AG04450 (cell line): Measurements from ENCODE around the gene ARHGAP26. TPM values are rescaled to one million over a fixed set of nuclear protein-coding genes. Genes with fewer than 3 reads are reported as not detected.

Source experiments
- CTCF ChIA-PET: fragments of 300-600, 350-600 bp; formaldehyde crosslinking; extraction: SDS; loops from one replicate; lab custom pipeline; 2022; ENCODE audit warnings: antibody characterized with exemption, inconsistent platforms; lab: Charles Lee
- POLR2A ChIA-PET: fragments of 350-600 bp; formaldehyde crosslinking; extraction: SDS; loops from one replicate; lab custom pipeline; 2021; ENCODE audit warnings: antibody characterized with exemption, inconsistent platforms; lab: Yijun Ruan, JAX
- DNase-seq: peaks from one replicate; pipeline ENCODE4 v3.0.0-alpha.2; 2011; ENCODE audit warnings: low read depth, low spot score
- H3K27ac ChIP-seq: one replicate; pipeline ENCODE4 v1.5.1; 2012; ENCODE audit warnings: low read depth, low read length, control low read depth
- H3K27me3 ChIP-seq: one replicate; pipeline ENCODE4 v1.6.0; 2012; ENCODE audit warnings: low read length; ENCODE audit not compliant: control insufficient read depth, insufficient read depth
- H3K4me3 ChIP-seq: 2 replicates; pipeline ENCODE4 v1.5.1; 2011; ENCODE audit warnings: mild to moderate bottlenecking, low read depth, low read length, control low read depth
- H3K9me3 ChIP-seq: 2 replicates; pipeline ENCODE4 v1.5.1; 2012; ENCODE audit warnings: low read length; ENCODE audit not compliant: control insufficient read depth, insufficient read depth
- CTCF ChIP-seq: IDR thresholded peaks from 2 replicates; pipeline ENCODE4 v1.5.1; 2011; ENCODE audit warnings: low read depth, low read length, control low read depth, inconsistent platforms
- polyA plus RNA-seq: library from polyadenylated mRNA; depleted of rRNA; stranded (reverse); fragments of >200 nt; gene quantifications from 2 replicates; pipeline ENCODE4 v1.2.3, GENCODE V29; 2011

The ARHGAP26 gene
- polyA plus RNA-seq, 1 experiment: 0.56 TPM

GRCh38 chr5:143019614-143020515 lies 249.7 kb downstream of the ARHGAP26 start:
- DNase-seq: no peak
- TF ChIP-seq CTCF: no peak
- CTCF ChIA-PET: interaction anchor here (0.6 kb wide), 1 partner anchor 299 kb away, joined by 4 read pairs; no protein-coding TSS in a partner anchor

GRCh38 chr5:143021595-143021994 lies 251.4 kb downstream of the ARHGAP26 start:
- H3K27me3 ChIP-seq: no peaks in the 10 kb centered on the region
- no peak for DNase-seq
- ChIA-PET POLR2A (no interaction called here), CTCF (no interaction called here)
- no peak overlapping the region for H3K27ac ChIP-seq
- H3K9me3 ChIP-seq: no peaks in the 10 kb centered on the region
- TF ChIP-seq CTCF: no peak
- no peak overlapping the region for H3K4me3 ChIP-seq

More at GRCh38 chr5:143019614-143020515, 249.7 kb downstream of the ARHGAP26 start:
- POLR2A ChIA-PET: no interaction called here
- H3K27ac ChIP-seq: no peak overlapping the region
- no peaks in the 10 kb centered on the region for H3K27me3 ChIP-seq
- H3K4me3 ChIP-seq: no peak overlapping the region
- H3K9me3 ChIP-seq: no peaks in the 10 kb centered on the region

- Histone ChIP-seq H3K4me3 (no peak overlapping the region), H3K27ac (no peak overlapping the region), H3K9me3 (no peaks in the 10 kb centered on the region), H3K27me3 (no peaks in the 10 kb centered on the region)
- TF ChIP-seq CTCF: 0 out of 2 replicates have a peak, but pooled peaks have one; percentile 5
- POLR2A ChIA-PET: interaction anchor here (0.8 kb wide), 1 partner anchor 135 kb away, joined by 3 read pairs; no protein-coding TSS in a partner anchor
- DNase-seq: no peak
- CTCF ChIA-PET: interaction anchor here (0.6 kb wide), 1 partner anchor 100 kb away, joined by 3 read pairs; no protein-coding TSS in a partner anchor
Observed at GRCh38 chr5:143023411-143024096, 253.4 kb downstream of the ARHGAP26 start.

GRCh38 chr5:143024228-143024920 lies 254.2 kb downstream of the ARHGAP26 start:
- ChIA-PET CTCF (interaction anchor here (0.5 kb wide), 1 partner anchor 8 kb away, joined by 8 read pairs; no protein-coding TSS in a partner anchor), POLR2A (interaction anchor here (0.8 kb wide), 1 partner anchor 136 kb away, joined by 3 read pairs; no protein-coding TSS in a partner anchor)
- Histone ChIP-seq H3K4me3 (no peak overlapping the region), H3K27me3 (no peaks in the 10 kb centered on the region), H3K9me3 (no peaks in the 10 kb centered on the region), H3K27ac (no peak overlapping the region)
- TF ChIP-seq CTCF: no peak
- DNase-seq: no peak
